H1 (cell line): Measurements from ENCODE around the gene GJC2. TPM values are rescaled to one million over a fixed set of nuclear protein-coding genes. Genes with fewer than 3 reads are reported as not detected.

ENCODE experiments used
- CTCF ChIA-PET: fragments of 300-600 bp; sonication (Branson Sonifier 250); formaldehyde crosslinking; loops from one replicate; lab custom pipeline; 2021; ENCODE audit not compliant: partially characterized antibody; lab: Charles Lee
- POLR2A ChIA-PET: fragments of 300-600 bp; sonication (Branson Sonifier 250); formaldehyde crosslinking; loops from one replicate; lab custom pipeline; 2021; ENCODE audit warnings: inconsistent platforms; ENCODE audit not compliant: partially characterized antibody; lab: Charles Lee
- DNase-seq, 2 experiments: peaks; one replicate each; pipeline versions ENCODE4 v3.0.0 to v3.0.0-alpha.2; 2010 to 2022; ENCODE audit warnings: low spot score in 2 of 2, low read depth in 1 of 2, mixed read lengths in 1 of 2
- FAIRE-seq: peaks from 2 replicates; lab custom pipeline; 2011; peaks lifted over from hg19 to GRCh38; lab: Jason Lieb, UNC
- H2AFZ ChIP-seq: 2 replicates; pipeline ENCODE4 v1.8.1; 2012; ENCODE audit warnings: low read length, inconsistent platforms
- H2AK5ac ChIP-seq: 2 replicates; pipeline ENCODE4 v1.6.1; 2013; ENCODE audit warnings: low read depth, low read length
- H2BK120ac ChIP-seq: replicated peaks from 2 replicates; pipeline ENCODE3; 2013; ENCODE audit warnings: low read depth, low read length, inconsistent platforms
- H2BK12ac ChIP-seq: 2 replicates; pipeline ENCODE4 v1.6.1; 2013; ENCODE audit warnings: low read depth, low read length
- H2BK15ac ChIP-seq: 2 replicates; pipeline ENCODE4 v1.6.1; 2013; ENCODE audit warnings: low read length
- H2BK20ac ChIP-seq: 2 replicates; pipeline ENCODE4 v1.6.1; 2013; ENCODE audit warnings: low read length
- H2BK5ac ChIP-seq: 2 replicates; pipeline ENCODE4 v1.6.1; 2013; ENCODE audit warnings: low read depth, low read length
- H3K14ac ChIP-seq: 2 replicates; pipeline ENCODE4 v1.6.1; 2013; ENCODE audit warnings: inconsistent platforms; ENCODE audit not compliant: insufficient read length
- H3K18ac ChIP-seq: 2 replicates; pipeline ENCODE4 v1.6.1; 2013; ENCODE audit warnings: low read length; ENCODE audit errors: extremely low read depth
- H3K23ac ChIP-seq: 2 replicates; pipeline ENCODE4 v1.6.1; 2013; ENCODE audit warnings: inconsistent platforms; ENCODE audit not compliant: insufficient read length
- H3K23me2 ChIP-seq: 2 replicates; pipeline ENCODE4 v1.6.1; 2013; ENCODE audit warnings: low read depth, low read length
- H3K27ac ChIP-seq: 2 replicates; pipeline ENCODE4 v1.6.1; 2011; ENCODE audit warnings: low read depth, low read length, inconsistent platforms
- H3K27me3 ChIP-seq, 4 experiments: replicated peaks in 1 of 4; 1 replicate in 1 of 4; 2 replicates in 3 of 4; pipeline versions ENCODE4 v1.6.1 to v1.8.1; 2011 to 2013; ENCODE audit warnings: low read length in 3 of 4, mild to moderate bottlenecking in 3 of 4, inconsistent platforms in 2 of 4, mixed read lengths in 2 of 4, moderate library complexity in 1 of 4; ENCODE audit not compliant: control insufficient read depth in 3 of 4, insufficient read depth in 3 of 4; ENCODE audit errors: extremely low read depth in 1 of 4
- H3K36me3 ChIP-seq, 4 experiments: 2 replicates each; pipeline versions ENCODE4 v1.6.1 to v1.8.1; 2011 to 2013; ENCODE audit warnings: mild to moderate bottlenecking in 4 of 4, low read length in 3 of 4, moderate library complexity in 2 of 4, control low read depth in 1 of 4, inconsistent platforms in 1 of 4; ENCODE audit not compliant: insufficient read depth in 4 of 4, control insufficient read depth in 2 of 4
- H3K4ac ChIP-seq: replicated peaks from 2 replicates; pipeline ENCODE3; 2013; ENCODE audit warnings: low read length, low read depth, mixed read lengths, inconsistent platforms; ENCODE audit not compliant: insufficient read length
- H3K4me1 ChIP-seq, 4 experiments: replicated peaks in 1 of 4; 1 replicate in 1 of 4; 2 replicates in 3 of 4; pipeline versions ENCODE4 v1.6.1 to v1.8.1; 2011 to 2013; ENCODE audit warnings: low read length in 3 of 4, inconsistent platforms in 2 of 4, mixed read lengths in 1 of 4; ENCODE audit not compliant: insufficient read depth in 4 of 4, control insufficient read depth in 3 of 4
- H3K4me2 ChIP-seq, 2 experiments: 2 replicates each; pipeline versions ENCODE4 v1.6.1 to v1.8.1; 2011 to 2013; ENCODE audit warnings: low read depth in 2 of 2, low read length in 2 of 2, control low read depth in 1 of 2, inconsistent platforms in 1 of 2, mild to moderate bottlenecking in 1 of 2; ENCODE audit not compliant: insufficient read depth in 1 of 2
- H3K4me3 ChIP-seq, 4 experiments: fragments of 200-600, 300-600 bp in 1 of 4; sonication (generic), shearing (Covaris generic), sonication (Bioruptor Twin) in 1 of 4; 2 replicates each; pipeline versions ENCODE4 v1.5.1 to v1.8.1; 2011 to 2016; ENCODE audit warnings: low read length in 4 of 4, low read depth in 3 of 4, control low read depth in 2 of 4, inconsistent platforms in 2 of 4, mild to moderate bottlenecking in 2 of 4, mixed read lengths in 1 of 4, moderate library complexity in 1 of 4; ENCODE audit not compliant: insufficient read depth in 2 of 4; ENCODE audit errors: extremely low read depth in 1 of 4
- H3K56ac ChIP-seq: replicated peaks from 2 replicates; pipeline ENCODE3; 2013; ENCODE audit warnings: low read depth, mild to moderate bottlenecking, mixed read lengths, low read length, inconsistent platforms; ENCODE audit not compliant: insufficient read length
- H3K79me1 ChIP-seq: 2 replicates; pipeline ENCODE4 v1.6.1; 2013; ENCODE audit warnings: low read depth, low read length, control low read depth
- H3K79me2 ChIP-seq, 2 experiments: 2 replicates each; pipeline versions ENCODE4 v1.6.1 to v1.8.1; 2012 to 2013; ENCODE audit warnings: low read length in 2 of 2, mild to moderate bottlenecking in 2 of 2, inconsistent platforms in 1 of 2; ENCODE audit not compliant: insufficient read depth in 2 of 2, control insufficient read depth in 1 of 2
- H3K9ac ChIP-seq, 4 experiments: replicated peaks in 1 of 4; 1 replicate in 1 of 4; 2 replicates in 3 of 4; pipeline versions ENCODE4 v1.6.1 to v1.8.1; 2011 to 2013; ENCODE audit warnings: low read depth in 3 of 4, low read length in 3 of 4, control low read depth in 2 of 4, mild to moderate bottlenecking in 2 of 4, moderate library complexity in 2 of 4, inconsistent platforms in 1 of 4; ENCODE audit errors: extremely low read depth in 1 of 4
- H3K9me3 ChIP-seq, 2 experiments: 2 replicates each; pipeline versions ENCODE4 v1.6.1 to v1.8.1; 2012 to 2013; ENCODE audit warnings: mild to moderate bottlenecking in 2 of 2, moderate library complexity in 2 of 2, control low read depth in 1 of 2, inconsistent platforms in 1 of 2, low read depth in 1 of 2, low read length in 1 of 2, mixed read lengths in 1 of 2; ENCODE audit not compliant: insufficient read depth in 2 of 2
- H4K20me1 ChIP-seq, 2 experiments: replicated peaks in 1 of 2; 2 replicates each; pipeline versions ENCODE3 to v1.8.1; 2011 to 2013; ENCODE audit warnings: inconsistent platforms in 2 of 2, low read length in 2 of 2, mild to moderate bottlenecking in 1 of 2; ENCODE audit not compliant: insufficient read depth in 2 of 2, control insufficient read depth in 1 of 2
- H4K5ac ChIP-seq: 2 replicates; pipeline ENCODE4 v1.6.1; 2013; ENCODE audit warnings: low read length, low read depth, mixed read lengths, inconsistent platforms; ENCODE audit not compliant: insufficient read length
- H4K8ac ChIP-seq: 2 replicates; pipeline ENCODE4 v1.8.0; 2013; ENCODE audit warnings: mild to moderate bottlenecking, moderate library complexity, low read length, inconsistent platforms; ENCODE audit not compliant: insufficient read depth; ENCODE audit errors: extremely low read depth
- H4K91ac ChIP-seq: replicated peaks from 2 replicates; pipeline ENCODE3; 2013; ENCODE audit warnings: low read length, mixed read lengths, inconsistent platforms; ENCODE audit not compliant: insufficient read length
- CBX8 ChIP-seq: fragments of 300-800, 300-1000 bp; sonication (generic); IDR thresholded peaks from 2 replicates; pipeline ENCODE4 v1.7.1; 2016; ENCODE audit warnings: low read depth, low read length, borderline replicate concordance
- CTBP2 ChIP-seq: IDR thresholded peaks from 2 replicates; pipeline ENCODE4 v1.7.0; 2011; ENCODE audit warnings: borderline replicate concordance, mild to moderate bottlenecking, moderate library complexity, mixed read lengths, low read length; ENCODE audit not compliant: insufficient read depth, insufficient read length
- RFX5 ChIP-seq: IDR thresholded peaks from 2 replicates; pipeline ENCODE4 v1.6.1; 2011; ENCODE audit warnings: low read depth, low read length, improper control_type of control experiment, borderline replicate concordance
- SIRT6 ChIP-seq: IDR thresholded peaks from one replicate; pipeline ENCODE4 v1.7.1; 2012; ENCODE audit warnings: low read length, inconsistent platforms
- WGBS, 2 experiments: shearing (Covaris generic) in 1 of 2; methylation state at CpG; one replicate each; pipeline versions ENCODE4 v1.1.6 to v1.1.7; 2013 to 2015; ENCODE audit warnings: low lambda C conversion rate in 2 of 2, mixed read lengths in 2 of 2, inconsistent platforms in 1 of 2, low coverage in 1 of 2, missing lambda C conversion rate in 1 of 2; ENCODE audit not compliant: insufficient replicate concordance in 2 of 2, insufficient coverage in 1 of 2, insufficient read length in 1 of 2; ENCODE audit errors: extremely low coverage in 1 of 2, missing lambda C conversion rate in 1 of 2; 5-methylcytosine and 5-hydroxymethylcytosine counted together
- polyA plus RNA-seq, 7 experiments: library from polyadenylated mRNA; depleted of rRNA in 3 of 7; stranded (reverse) in 5 of 7; unstranded in 2 of 7; fragments of >200 nt in 5 of 7; fragments of 200-250 nt in 2 of 7; gene quantifications; 1 replicate in 5 of 7; 2 replicates in 1 of 7; 4 replicates in 1 of 7; pipeline versions ENCODE4 v1.2.1 to v1.2.3, GENCODE V29; 2011 to 2013; ENCODE audit warnings: missing spikeins in 2 of 7, mixed read lengths in 2 of 7
- total RNA-seq: library from RNA; stranded (reverse); fragmentation: NEBNext Ultra II Directional; extraction: Animal tissue kit (Norgen Biotek cat#: 25700); gene quantifications from 2 replicates; pipeline ENCODE4 v1.2.1, GENCODE V29; 2021

GJC2 gene
- total and polyA plus RNA-seq, 2 of the 8 experiments (the other 6 are each of a cell fraction or from before 2014, with no cell fraction given): 0.17 to 0.54 TPM

DNA sequence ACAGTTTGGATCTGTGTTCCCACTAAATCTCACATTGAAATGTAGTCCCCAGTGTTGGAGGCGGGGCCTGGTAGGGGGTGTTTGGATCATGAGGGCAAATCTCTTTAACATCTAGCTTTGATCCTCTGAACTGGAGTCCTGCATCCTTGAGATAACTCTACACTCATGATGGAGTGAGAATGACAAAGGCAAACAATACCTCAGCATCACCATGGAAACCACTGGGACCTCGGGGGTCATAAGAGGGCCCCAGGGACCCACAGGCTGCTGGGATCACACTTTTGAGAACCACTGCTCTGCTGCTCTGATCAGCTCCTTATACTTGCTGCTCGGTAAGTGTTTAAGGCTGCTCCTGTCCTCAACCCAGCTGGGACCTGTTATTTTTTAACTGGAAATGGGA, 44.7 kb downstream of the GJC2 start:
- no peak overlapping the region for H3K27ac ChIP-seq
- H2AK5ac ChIP-seq: no peak overlapping the region
- H3K18ac ChIP-seq: no peak overlapping the region
- H3K4me1 ChIP-seq: no peaks in the 10 kb centered on the region
- H2AFZ ChIP-seq: no peak overlapping the region
- WGBS, 2 experiments: 93% methylated on average over 3 of the region's 3 CpGs; no CpG with 5 or more reads in 1 of the 2 experiments
- H2BK5ac ChIP-seq: no peak overlapping the region
- no peak overlapping the region for H3K4me3 ChIP-seq
- no peak overlapping the region for H4K8ac ChIP-seq
- H2BK15ac ChIP-seq: no peak overlapping the region
- peaks cover 15% of the 10 kb centered on the region in 2 experiments for H3K9me3 ChIP-seq
- no peak overlapping the region for H3K56ac ChIP-seq
- no peak overlapping the region for H3K23ac ChIP-seq
- H3K36me3 ChIP-seq: no peaks in the 10 kb centered on the region
- H2BK20ac ChIP-seq: no peak overlapping the region
- TF ChIP-seq RFX5 (no peak), CBX8 (no peak), CTBP2 (no peak), SIRT6 (no peak)
- TF ChIP-seq, all 59 proteins: peak for 0
- no peak overlapping the region for H3K4ac ChIP-seq
- no peaks in the 10 kb centered on the region for H3K27me3 ChIP-seq
- H2BK120ac ChIP-seq: no peak overlapping the region
- no peak overlapping the region for H4K91ac ChIP-seq
- H3K79me2 ChIP-seq: no peaks in the 10 kb centered on the region
- no peaks in the 10 kb centered on the region for H3K79me1 ChIP-seq
- no peak overlapping the region; a peak in 1 of 7 replicates for H3K9ac ChIP-seq
- no peak for FAIRE-seq
- H2BK12ac ChIP-seq: no peak overlapping the region
- no peaks in the 10 kb centered on the region for H3K23me2 ChIP-seq
- H3K14ac ChIP-seq: no peak overlapping the region
- H4K20me1 ChIP-seq: no peaks in the 10 kb centered on the region
- CTCF ChIA-PET: no interaction called here
- no peak overlapping the region for H3K4me2 ChIP-seq
- POLR2A ChIA-PET: no interaction called here
- H4K5ac ChIP-seq: no peak overlapping the region
- no peak for DNase-seq
